Fibroblast of skin of abdomen (primary cell): ENCODE results near the gene NME1.

Source experiments
- DNase-seq: peaks from one replicate; pipeline ENCODE4 v3.0.0-alpha.2; 2013

The NME1 gene

DNA sequence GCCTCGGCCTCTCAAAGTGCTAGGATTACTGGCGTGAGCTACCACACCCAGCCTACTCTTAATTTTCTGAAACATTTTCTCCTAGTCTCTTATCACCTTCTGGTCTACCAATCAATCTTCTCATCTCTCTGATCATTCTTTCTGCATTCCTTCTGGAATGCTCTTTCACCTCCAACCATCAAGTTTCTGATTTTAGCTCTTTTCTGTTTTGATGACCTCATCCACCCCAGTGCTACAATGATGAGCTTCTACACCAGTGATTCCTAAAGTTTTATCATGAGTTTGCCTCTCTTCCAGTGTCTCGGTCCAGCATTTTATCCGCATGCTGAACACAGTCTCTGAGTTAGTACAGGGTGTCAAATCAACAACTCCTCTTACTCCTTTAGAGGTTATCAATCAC lies 44.4 kb downstream of the NME1 start:
- DNase-seq, result no peak

DNA sequence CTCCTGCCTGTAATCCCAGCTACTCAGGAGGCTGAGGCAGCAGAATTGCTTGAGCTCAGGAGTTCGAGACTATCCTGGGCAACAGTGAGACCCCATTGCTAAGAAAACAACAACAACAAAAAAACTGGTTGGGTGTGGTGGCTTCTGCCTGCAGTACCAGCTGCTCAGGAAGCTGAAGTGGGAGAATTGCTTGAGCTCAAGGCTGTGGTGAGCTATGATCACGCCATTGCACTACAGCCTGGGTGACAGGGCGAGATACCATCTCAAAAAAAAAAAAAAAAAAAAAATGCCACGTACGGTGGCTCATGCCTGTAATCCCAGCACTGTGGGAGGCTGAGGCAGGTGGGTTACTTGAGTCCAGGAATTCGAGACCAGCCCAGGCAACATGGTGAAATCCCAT lies 46.9 kb downstream of the NME1 start:
- no peak for DNase-seq

DNA sequence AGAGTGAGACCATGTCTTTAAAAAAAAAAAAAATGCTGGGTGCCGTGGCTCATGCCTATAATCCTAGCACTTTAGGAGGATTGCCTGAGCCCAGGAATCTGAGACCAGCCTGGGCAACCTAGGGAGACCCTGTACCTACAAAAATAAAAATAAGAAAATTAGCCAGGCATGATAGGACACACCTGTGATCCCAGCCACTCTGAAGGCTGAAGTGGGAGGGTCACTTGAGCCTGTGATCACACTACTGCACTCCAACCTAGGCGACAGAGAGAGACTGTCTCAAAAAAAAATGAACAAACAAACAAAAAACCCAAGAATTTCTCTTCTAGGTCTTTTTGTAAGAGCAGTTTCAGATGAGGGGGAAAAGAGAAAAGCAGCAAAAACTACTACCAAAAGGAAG lies 47.5 kb downstream of the NME1 start:
- DNase-seq, result no peak

DNA sequence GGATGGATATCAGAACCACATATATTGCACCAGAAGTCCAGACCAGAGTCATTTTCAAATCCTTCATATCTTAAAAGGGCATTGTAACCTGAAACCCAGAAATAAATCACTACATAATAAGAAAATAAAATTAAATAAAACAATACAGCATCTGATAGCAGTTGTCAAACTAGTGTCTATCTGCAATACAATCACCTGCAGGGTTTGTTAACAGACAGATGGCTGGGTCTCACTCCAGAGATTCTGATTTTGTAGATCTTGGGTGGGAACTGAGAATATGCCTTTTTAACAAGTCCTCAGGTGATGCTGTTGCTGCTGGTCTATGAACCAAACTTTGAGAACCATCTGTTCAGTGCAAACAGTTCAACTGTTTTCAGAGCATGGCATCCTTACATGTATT lies 50.5 kb downstream of the NME1 start:
- no peak for DNase-seq
